Measurements from ENCODE around the gene RXRG. TPM values are rescaled to one million over a fixed set of nuclear protein-coding genes. Genes with fewer than 3 reads are reported as not detected.

The RXRG gene
- total RNA-seq, 1 experiment from 2014 or later: not detected

DNA sequence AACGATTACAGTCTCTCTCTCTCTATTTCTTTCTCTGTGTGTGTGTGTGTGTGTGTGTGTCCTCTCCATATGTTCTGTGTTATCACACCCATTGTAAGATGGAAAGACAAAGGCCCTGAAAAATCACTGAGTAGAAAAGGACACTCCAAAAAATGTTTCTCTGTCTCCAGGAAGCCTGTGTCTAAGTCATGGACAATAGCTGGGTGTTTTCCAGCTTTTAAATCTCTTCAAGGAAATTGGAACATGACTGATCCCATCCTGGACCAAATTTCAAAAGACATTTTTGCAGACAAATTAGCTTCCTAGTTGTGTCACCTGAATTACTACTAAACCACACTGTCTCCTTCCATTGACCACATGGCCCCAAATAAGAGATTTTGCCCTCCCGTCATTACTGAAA, 57.4 kb downstream of the RXRG start:
- Histone ChIP-seq H3K9me3 (ENCODE audit: low read depth, low read length, poor library complexity, severe bottlenecking) (no peaks in the 10 kb centered on the region), H3K27ac (ENCODE audit: low read depth, low read length, poor library complexity, severe bottlenecking) (no peak overlapping the region), H3K36me3 (ENCODE audit: insufficient read depth, low read length, poor library complexity, severe bottlenecking) (no peaks in the 10 kb centered on the region), H3K4me3 (ENCODE audit: low read depth, low read length, poor library complexity, severe bottlenecking) (no peak overlapping the region), H3K4me1 (ENCODE audit: insufficient read depth, low read length, poor library complexity, severe bottlenecking) (no peaks in the 10 kb centered on the region), H3K27me3 (replicated peaks; ENCODE audit: insufficient read depth, low read depth, low read length, poor library complexity) (peaks cover 11% of the 10 kb centered on the region)
- ChIA-PET POLR2A (ENCODE audit: low non-redundant PET) (no interaction called here), CTCF (no interaction called here)
- no TSS peak for BruUV-seq (replicated peaks)
- intact Hi-C loops (cut with micrococcal nuclease; ENCODE audit: unreplicated experiment): no loop called here
- DNase-seq (ENCODE audit: low spot score): no peak
- TF ChIP-seq EZH2 (IDR thresholded peaks at IDR 0.05; ENCODE audit: borderline replicate concordance, low read depth, low read length, poor library complexity, severe bottlenecking): no peak
- TF ChIP-seq, protein P1, sequence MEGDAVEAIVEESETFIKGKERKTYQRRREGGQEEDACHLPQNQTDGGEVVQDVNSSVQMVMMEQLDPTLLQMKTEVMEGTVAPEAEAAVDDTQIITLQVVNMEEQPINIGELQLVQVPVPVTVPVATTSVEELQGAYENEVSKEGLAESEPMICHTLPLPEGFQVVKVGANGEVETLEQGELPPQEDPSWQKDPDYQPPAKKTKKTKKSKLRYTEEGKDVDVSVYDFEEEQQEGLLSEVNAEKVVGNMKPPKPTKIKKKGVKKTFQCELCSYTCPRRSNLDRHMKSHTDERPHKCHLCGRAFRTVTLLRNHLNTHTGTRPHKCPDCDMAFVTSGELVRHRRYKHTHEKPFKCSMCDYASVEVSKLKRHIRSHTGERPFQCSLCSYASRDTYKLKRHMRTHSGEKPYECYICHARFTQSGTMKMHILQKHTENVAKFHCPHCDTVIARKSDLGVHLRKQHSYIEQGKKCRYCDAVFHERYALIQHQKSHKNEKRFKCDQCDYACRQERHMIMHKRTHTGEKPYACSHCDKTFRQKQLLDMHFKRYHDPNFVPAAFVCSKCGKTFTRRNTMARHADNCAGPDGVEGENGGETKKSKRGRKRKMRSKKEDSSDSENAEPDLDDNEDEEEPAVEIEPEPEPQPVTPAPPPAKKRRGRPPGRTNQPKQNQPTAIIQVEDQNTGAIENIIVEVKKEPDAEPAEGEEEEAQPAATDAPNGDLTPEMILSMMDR (conservative IDR thresholded peaks at IDR 0.05; ENCODE audit: low read depth, low read length): no peak

DNA sequence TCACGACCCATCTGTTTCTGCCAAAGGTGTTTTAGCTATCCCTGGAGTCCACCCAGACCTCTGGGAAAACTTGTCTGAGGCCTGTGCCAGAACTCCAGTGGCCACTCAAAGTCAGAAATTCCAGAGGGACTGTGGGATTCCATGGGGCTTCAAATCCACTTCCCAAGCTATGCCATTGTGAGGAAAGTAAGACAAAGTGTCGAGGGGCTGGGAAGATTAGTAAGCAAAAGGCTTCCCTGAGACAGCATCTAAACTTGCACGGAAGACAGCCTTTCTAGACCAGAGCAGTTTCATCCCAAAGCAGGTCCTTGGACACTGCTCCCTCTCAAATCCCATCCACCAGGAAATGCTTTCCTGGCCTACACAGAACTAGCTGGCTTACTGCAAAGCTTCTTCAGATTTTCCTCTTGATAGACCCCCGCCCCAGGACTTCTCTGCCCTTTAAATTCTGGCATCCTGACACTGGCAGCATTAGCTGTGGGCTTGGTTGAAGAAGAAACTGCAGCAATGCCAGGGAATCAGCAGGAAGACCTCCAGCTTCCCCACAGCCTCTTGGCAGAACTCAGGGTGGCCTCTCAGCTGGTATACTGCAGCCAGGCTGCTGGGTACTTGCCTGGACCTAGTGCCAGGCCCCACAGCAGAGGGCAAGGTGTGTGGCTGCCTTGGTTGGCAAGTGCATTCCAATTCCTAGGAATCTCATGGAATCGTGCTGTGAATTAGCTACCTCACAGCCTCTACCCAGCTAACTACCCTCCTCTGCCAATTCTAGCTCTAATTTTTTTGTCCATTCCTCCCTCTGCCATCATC, 61.1 kb downstream of the RXRG start:
- Histone ChIP-seq H3K9me3 (ENCODE audit: low read depth, low read length, poor library complexity, severe bottlenecking) (no peaks in the 10 kb centered on the region), H3K36me3 (ENCODE audit: insufficient read depth, low read length, poor library complexity, severe bottlenecking) (no peaks in the 10 kb centered on the region), H3K27me3 (replicated peaks; ENCODE audit: insufficient read depth, low read depth, low read length, poor library complexity) (peaks cover 11% of the 10 kb centered on the region), H3K27ac (ENCODE audit: low read depth, low read length, poor library complexity, severe bottlenecking) (no peak overlapping the region), H3K4me1 (ENCODE audit: insufficient read depth, low read length, poor library complexity, severe bottlenecking) (no peaks in the 10 kb centered on the region), H3K4me3 (ENCODE audit: low read depth, low read length, poor library complexity, severe bottlenecking) (no peak overlapping the region)
- no peak for TF ChIP-seq EZH2 (IDR thresholded peaks at IDR 0.05; ENCODE audit: borderline replicate concordance, low read depth, low read length, poor library complexity, severe bottlenecking)
- TF ChIP-seq, protein P1 (conservative IDR thresholded peaks at IDR 0.05; ENCODE audit: low read depth, low read length): no peak
- intact Hi-C loops (cut with micrococcal nuclease; ENCODE audit: unreplicated experiment): no loop called here
- ChIA-PET POLR2A (ENCODE audit: low non-redundant PET) (no interaction called here), CTCF (no interaction called here)
- BruUV-seq (replicated peaks): no TSS peak
- no peak for DNase-seq (ENCODE audit: low spot score)

DNA sequence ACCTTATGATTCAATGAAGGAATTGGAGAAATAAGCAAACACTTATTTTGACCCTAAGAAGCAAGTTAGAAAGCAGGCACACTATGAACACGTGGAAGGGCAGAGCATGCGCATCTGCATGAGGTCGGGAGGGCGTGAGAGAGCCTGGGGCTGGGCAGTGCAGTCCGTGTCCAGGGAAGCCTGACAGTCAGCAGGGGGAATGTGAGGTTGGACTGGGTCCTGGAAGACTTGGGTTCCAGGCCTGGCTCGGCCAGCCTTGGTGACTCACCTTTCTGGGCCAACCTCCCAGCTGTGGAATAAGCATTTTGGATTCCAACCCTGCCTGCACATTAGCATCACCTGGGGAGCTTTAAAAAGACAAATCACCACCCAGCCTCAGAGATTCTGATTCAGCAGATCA, 61.9 kb downstream of the RXRG start:
- H3K4me3 ChIP-seq (ENCODE audit: low read depth, low read length, poor library complexity, severe bottlenecking): no peak overlapping the region
- peaks cover 5% of the 10 kb centered on the region for H3K27me3 ChIP-seq (replicated peaks; ENCODE audit: insufficient read depth, low read depth, low read length, poor library complexity)
- no peak overlapping the region for H3K27ac ChIP-seq (ENCODE audit: low read depth, low read length, poor library complexity, severe bottlenecking)
- ChIA-PET CTCF (no interaction called here), POLR2A (ENCODE audit: low non-redundant PET) (no interaction called here)
- no TSS peak for BruUV-seq (replicated peaks)
- intact Hi-C loops (cut with micrococcal nuclease; ENCODE audit: unreplicated experiment): no loop called here
- no peak for TF ChIP-seq EZH2 (IDR thresholded peaks at IDR 0.05; ENCODE audit: borderline replicate concordance, low read depth, low read length, poor library complexity, severe bottlenecking)
- TF ChIP-seq, protein P1 (conservative IDR thresholded peaks at IDR 0.05; ENCODE audit: low read depth, low read length): no peak
- H3K9me3 ChIP-seq (ENCODE audit: low read depth, low read length, poor library complexity, severe bottlenecking): no peaks in the 10 kb centered on the region
- no peaks in the 10 kb centered on the region for H3K4me1 ChIP-seq (ENCODE audit: insufficient read depth, low read length, poor library complexity, severe bottlenecking)
- no peaks in the 10 kb centered on the region for H3K36me3 ChIP-seq (ENCODE audit: insufficient read depth, low read length, poor library complexity, severe bottlenecking)
- DNase-seq (ENCODE audit: low spot score): no peak

Data from A673 (cell line).